HUES48 (cell line): ENCODE measurements around the gene NR2F6.
"Not testable (repeated sequence)": the region's sequence is repeated elsewhere in the genome, so short reads cannot be mapped to it uniquely, and the experiment has no call there.

Experiments used
- H3K27ac ChIP-seq: one replicate; pipeline ENCODE4 v1.7.0; 2013; ENCODE audit warnings: low read depth, low read length, inconsistent platforms
- H3K27me3 ChIP-seq: 2 replicates; pipeline ENCODE4 v1.6.1; 2013; ENCODE audit warnings: mild to moderate bottlenecking, low read length; ENCODE audit not compliant: control insufficient read depth, insufficient read depth
- H3K36me3 ChIP-seq: 2 replicates; pipeline ENCODE4 v1.6.1; 2013; ENCODE audit warnings: low read length; ENCODE audit not compliant: control insufficient read depth, insufficient read depth
- H3K4me1 ChIP-seq: 2 replicates; pipeline ENCODE4 v1.6.1; 2013; ENCODE audit warnings: mild to moderate bottlenecking, low read length; ENCODE audit not compliant: control insufficient read depth, insufficient read depth
- H3K4me3 ChIP-seq: 2 replicates; pipeline ENCODE4 v1.5.1; 2013; ENCODE audit warnings: mild to moderate bottlenecking, low read depth, low read length
- H3K9ac ChIP-seq: 2 replicates; pipeline ENCODE4 v1.6.1; 2013; ENCODE audit warnings: mild to moderate bottlenecking, low read depth, low read length, moderate library complexity
- H3K9me3 ChIP-seq: 2 replicates; pipeline ENCODE4 v1.6.1; 2013; ENCODE audit warnings: low read length; ENCODE audit not compliant: control insufficient read depth, insufficient read depth

The NR2F6 gene

DNA sequence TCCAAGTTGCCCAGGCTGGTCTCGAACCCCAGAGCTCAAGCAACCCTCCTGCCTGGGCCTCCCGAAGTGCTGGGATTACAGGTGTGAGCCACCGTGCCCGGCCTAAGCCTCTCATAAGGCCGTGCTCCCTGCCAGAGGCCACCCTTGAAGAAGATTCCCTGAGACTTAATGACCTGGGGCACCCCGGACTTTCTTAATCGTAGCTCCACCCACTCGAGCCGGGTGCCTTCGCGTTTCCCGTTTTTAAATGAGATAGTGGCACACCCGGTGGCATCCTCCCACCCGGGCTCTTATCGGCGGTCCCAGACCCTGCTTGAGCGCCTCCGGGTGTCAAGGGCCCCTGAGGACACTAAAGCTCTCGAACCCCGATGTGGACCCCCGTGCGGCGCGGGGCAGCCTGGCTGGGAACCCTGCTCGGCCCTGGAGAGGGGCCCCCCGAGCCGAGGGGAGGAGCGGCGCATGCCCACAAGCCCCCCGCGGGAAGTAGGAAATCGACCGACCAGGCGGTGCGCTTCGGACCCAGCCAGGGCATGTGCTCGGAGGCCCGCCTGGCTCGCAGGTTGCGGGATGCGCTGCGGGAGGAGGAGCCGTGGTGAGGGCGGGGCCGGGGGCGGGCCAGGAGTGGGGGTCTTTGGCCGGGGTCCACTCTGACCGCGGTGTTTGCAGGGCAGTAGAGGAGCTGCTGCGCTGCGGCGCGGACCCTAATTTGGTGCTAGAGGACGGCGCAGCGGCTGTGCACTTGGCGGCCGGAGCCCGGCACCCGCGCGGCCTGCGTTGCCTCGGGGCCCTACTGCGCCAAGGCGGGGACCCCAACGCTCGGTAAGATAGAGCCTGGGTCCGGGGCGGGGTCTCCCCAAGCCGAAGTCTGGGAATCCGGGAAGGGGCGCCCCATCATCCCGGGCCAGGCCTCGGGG, 35.9 kb upstream of the NR2F6 start, which contains the start of gene ANKLE1:
Gene ANKLE1, plus strand, starts transcription at position 511 of the 914 bp plus-strand sequence. Its CDS starts 20 bp downstream, at position 531.
- Histone ChIP-seq H3K4me1 (no peaks in the 10 kb centered on the region), H3K27ac (no peak within 1 kb of the TSS), H3K9ac (no peak within 1 kb of the TSS; the same call in 1 of the 2 replicates), H3K9me3 (no peaks in the 10 kb centered on the region), H3K36me3 (peaks cover 46% of the 10 kb centered on the region), H3K4me3 (peak within 1 kb of the TSS; percentile 63), H3K27me3 (peaks cover 9% of the 10 kb centered on the region; the same call in 1 of the 2 replicates)

DNA sequence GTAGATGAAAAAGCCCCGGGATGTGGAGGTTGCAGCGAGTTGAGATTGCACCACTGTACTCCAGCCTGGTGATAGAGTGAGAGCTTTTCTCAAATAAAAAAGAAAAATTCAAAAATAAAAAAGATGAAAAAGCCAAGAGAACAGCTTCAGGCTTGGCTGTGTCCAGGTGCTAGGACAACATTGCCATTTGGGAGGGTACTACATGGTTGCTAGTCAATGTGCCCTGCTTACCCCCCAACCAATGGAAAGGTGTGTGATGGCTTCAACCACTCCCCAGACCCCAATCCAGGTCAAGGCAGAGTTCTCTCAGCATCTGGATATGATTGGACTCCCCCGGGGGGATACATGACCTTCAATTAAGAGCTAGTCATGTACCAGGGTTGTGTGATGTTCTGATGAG, 33.7 kb upstream of the NR2F6 start:
- no peak overlapping the region for H3K27ac ChIP-seq
- H3K4me1 ChIP-seq, result no peaks in the 10 kb centered on the region
- no peaks in the 10 kb centered on the region for H3K9me3 ChIP-seq
- no peak overlapping the region for H3K9ac ChIP-seq
- peaks cover 9% of the 10 kb centered on the region; the same call in 1 of the 2 replicates for H3K27me3 ChIP-seq
- H3K36me3 ChIP-seq, result peaks cover 55% of the 10 kb centered on the region
- H3K4me3 ChIP-seq, result no peak overlapping the region

DNA sequence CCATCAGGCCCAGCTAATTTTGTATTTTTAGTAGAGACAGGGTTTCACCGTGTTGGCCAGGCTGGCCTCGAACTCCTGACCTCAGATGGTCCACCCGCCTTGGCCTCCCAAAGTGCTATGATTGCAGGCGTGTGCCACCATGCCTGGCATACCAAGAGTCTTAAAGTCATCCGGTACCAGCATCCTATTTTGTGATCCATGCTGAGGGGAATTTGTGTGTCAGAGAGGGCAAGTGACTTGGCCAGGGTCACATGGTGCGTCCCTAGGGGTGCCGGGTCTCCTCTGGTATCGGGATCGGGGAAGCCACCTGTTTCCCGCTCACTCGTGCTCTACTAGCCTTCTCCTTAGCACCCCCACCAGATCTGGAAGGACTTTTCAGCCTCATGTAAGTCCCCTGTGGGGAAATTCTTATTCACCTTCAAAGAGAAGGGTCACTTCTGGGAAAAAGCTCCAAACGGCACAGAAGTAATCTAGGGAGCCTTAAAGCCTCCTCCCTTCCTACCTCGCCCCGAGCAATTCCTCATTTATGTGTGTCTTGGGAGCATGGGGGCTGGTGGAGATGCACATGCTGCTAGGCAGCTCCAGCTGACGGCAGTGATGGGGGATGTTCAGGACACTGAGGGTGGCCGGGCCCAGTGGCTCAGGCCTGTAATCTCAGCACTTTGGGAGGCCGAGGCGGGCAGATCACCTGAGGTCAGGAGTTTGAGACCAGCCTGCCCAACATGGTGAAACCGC, 29.9 kb upstream of the NR2F6 start:
- H3K36me3 ChIP-seq, result peaks cover 76% of the 10 kb centered on the region
- no peak overlapping the region for H3K27ac ChIP-seq
- no peaks in the 10 kb centered on the region for H3K4me1 ChIP-seq
- no peaks in the 10 kb centered on the region for H3K27me3 ChIP-seq
- no peak overlapping the region for H3K9ac ChIP-seq
- H3K4me3 ChIP-seq, result no peak overlapping the region
- H3K9me3 ChIP-seq, result no peaks in the 10 kb centered on the region

DNA sequence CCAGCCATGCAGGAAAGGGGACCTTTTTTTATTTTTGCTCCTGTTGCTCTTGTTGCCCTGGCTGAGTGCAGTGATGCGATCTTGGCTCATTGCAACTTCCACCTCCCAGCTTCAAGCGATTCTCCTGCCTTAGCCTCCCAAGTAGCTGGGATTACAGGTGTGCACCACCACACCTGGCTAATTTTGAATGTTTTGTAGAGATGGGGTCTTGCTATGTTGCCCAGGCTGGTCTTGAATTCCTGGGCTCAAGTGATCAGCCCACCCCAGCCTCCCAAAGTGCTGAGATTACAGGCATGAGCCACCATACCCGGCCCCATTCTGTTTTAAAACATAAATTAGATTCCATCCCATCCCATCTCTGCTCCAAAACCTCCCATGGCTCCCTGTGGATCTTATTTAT, 29.2 kb upstream of the NR2F6 start:
- H3K27ac ChIP-seq, H3K4me1 ChIP-seq, H3K4me3 ChIP-seq, H3K27me3 ChIP-seq, H3K9me3 ChIP-seq, H3K9ac ChIP-seq: not testable (repeated sequence)
- H3K36me3 ChIP-seq, result peaks cover 81% of the 10 kb centered on the region

DNA sequence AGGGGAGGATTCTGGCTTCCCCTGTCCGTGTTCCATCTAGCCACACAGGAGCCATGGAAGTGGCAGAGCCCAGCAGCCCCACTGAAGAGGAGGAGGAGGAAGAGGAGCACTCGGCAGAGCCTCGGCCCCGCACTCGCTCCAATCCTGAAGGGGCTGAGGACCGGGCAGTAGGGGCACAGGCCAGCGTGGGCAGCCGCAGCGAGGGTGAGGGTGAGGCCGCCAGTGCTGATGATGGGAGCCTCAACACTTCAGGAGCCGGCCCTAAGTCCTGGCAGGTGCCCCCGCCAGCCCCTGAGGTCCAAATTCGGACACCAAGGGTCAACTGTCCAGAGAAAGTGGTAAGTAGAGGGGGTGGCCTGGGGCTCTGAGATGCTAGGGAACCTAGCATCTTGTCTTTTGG, 23.0 kb upstream of the NR2F6 start:
- Histone ChIP-seq H3K4me3 (no peak overlapping the region), H3K9me3 (no peaks in the 10 kb centered on the region), H3K36me3 (peaks cover 37% of the 10 kb centered on the region), H3K27me3 (no peaks in the 10 kb centered on the region), H3K27ac (no peak overlapping the region), H3K4me1 (peaks cover 6% of the 10 kb centered on the region; the same call in 1 of the 2 replicates), H3K9ac (no peak overlapping the region)

DNA sequence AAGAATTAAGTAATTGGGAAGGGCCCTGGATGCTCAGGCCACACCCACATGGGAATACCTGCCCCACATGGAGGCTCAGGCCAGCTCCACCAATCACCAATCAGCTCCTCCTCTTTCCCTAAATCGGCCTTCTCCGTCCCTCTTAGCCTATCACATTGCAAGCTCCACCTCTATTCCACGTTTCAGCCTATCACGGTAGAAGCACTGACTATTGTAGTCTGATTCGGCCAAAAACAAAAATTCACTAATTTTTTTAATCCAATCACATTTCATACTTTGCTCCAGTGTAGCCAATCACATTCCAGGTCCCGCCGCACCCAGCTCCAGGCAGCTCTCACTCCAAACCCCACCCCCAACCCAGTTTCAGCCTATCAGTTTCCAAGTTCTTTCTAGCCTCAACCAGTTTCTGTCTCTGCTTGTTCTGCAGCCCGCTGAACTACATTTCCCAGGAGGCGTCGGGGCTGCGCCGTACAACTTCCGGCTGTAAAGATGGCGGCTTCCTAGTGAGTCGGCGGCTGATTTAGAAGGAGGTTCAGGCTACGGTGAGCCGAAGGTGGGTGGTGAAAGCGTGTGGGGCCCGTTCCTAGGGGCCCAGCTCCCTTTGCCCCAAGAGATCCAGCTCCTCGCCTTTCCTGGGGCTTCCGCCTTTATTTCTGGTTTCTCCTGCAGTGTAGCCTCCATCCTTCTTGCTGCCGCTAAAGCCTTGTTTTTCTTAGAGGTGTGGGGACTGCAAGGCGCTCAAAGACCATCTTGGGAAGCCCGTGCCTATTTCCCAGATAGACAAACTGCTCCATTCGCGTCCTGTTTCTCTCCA, 21.5 kb upstream of the NR2F6 start, which contains the start of gene BABAM1:
Gene BABAM1, plus strand, starts transcription at position 469 of the 814 bp plus-strand sequence. CDS start 1,364 bp downstream, outside the sequence.
- Histone ChIP-seq H3K27me3 (no peaks in the 10 kb centered on the region), H3K9ac (peak within 1 kb of the TSS; percentile 86), H3K36me3 (peaks cover 28% of the 10 kb centered on the region), H3K9me3 (no peaks in the 10 kb centered on the region), H3K4me1 (peaks cover 6% of the 10 kb centered on the region; the same call in 1 of the 2 replicates), H3K4me3 (peak within 1 kb of the TSS; percentile 95), H3K27ac (peak within 1 kb of the TSS; percentile 82)

DNA sequence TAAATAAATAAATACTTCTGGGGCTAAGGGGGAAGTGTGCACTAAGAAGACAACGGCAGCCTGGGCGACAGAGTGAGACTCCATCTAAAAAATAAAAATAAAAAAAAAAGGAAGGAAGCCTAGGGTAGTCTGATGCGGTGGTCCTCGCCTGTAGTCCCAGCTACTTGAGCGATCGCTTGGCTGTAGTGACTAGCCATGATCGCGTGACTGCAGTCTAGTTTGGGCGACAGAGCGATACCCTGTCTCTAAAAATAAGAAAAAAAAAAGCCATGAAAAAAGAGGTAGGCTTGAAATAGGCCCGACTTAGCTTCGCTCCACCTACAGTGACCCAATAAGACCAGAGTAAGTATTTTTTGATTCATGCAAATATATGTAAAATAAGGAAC, 20.9 kb upstream of the NR2F6 start:
- Histone ChIP-seq H3K9me3 (no peaks in the 10 kb centered on the region), H3K4me3 (no peak overlapping the region), H3K27ac (no peak overlapping the region), H3K9ac (no peak overlapping the region), H3K27me3 (no peaks in the 10 kb centered on the region), H3K4me1 (peaks cover 6% of the 10 kb centered on the region; the same call in 1 of the 2 replicates), H3K36me3 (peaks cover 22% of the 10 kb centered on the region)

DNA sequence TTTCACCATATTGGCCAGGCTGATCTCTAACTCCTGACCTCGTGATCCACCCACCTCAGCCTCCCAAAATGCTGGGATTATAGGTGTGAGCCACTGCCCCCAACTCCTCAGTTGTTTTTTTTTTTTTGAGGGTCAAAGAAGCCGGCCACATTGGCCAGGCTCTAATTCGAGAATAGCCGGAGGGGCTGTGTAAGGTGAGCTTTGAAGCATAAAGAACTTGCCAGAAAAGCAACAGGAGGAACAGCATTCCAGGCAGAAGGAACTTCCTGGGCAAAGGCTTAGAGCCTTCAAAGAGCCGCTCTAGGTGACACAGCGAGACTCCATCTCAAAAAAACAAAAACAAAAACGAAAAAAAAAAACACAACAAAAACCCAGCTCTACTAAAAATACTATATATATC, 20.3 kb upstream of the NR2F6 start:
- H3K9ac ChIP-seq, result no peak overlapping the region
- H3K27me3 ChIP-seq, result no peaks in the 10 kb centered on the region
- H3K36me3 ChIP-seq, result peaks cover 17% of the 10 kb centered on the region
- no peak overlapping the region for H3K4me3 ChIP-seq
- no peaks in the 10 kb centered on the region for H3K9me3 ChIP-seq
- no peak overlapping the region for H3K27ac ChIP-seq
- H3K4me1 ChIP-seq, result peaks cover 6% of the 10 kb centered on the region; the same call in 1 of the 2 replicates

DNA sequence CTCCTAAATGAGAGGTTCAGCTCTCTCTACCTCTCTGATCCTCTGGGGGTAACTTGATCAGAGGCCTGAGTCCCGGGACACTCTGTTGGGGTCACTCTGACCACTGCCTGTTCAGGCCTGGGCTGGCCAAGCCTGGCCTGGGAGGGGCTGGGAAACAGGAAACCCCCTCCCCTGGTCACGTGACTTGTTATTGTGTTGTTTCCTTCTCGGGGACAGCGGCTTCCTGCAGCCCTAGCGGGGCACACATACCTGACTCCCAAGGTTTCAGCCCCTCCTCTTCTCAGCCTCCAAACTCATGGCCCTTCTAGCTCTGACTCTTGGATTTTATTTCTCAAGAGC, 18.9 kb upstream of the NR2F6 start, which contains the start of gene USHBP1:
Gene USHBP1, minus strand, starts transcription at position 105 of the 339 bp plus-strand sequence. CDS start 446 bp downstream, outside the sequence.
- H3K27ac ChIP-seq, result peak within 1 kb of the TSS; percentile 68
- H3K4me3 ChIP-seq, result no peak within 1 kb of the TSS
- peaks cover 3% of the 10 kb centered on the region; the same call in 1 of the 2 replicates for H3K9me3 ChIP-seq
- H3K27me3 ChIP-seq, result no peaks in the 10 kb centered on the region
- H3K36me3 ChIP-seq, result peaks cover 9% of the 10 kb centered on the region
- H3K4me1 ChIP-seq, result peaks cover 6% of the 10 kb centered on the region; the same call in 1 of the 2 replicates
- no peak within 1 kb of the TSS for H3K9ac ChIP-seq
